GM12801 (cell line): ENCODE data around the gene PLAAT2.

Experiments used
- CTCF ChIP-seq: IDR thresholded peaks from one replicate; pipeline ENCODE4 v1.5.1; 2011; ENCODE audit warnings: control low read depth; ENCODE audit not compliant: insufficient read length; ENCODE audit errors: extremely low read depth

PLAAT2 gene

GRCh38 chr11:63558459-63559157, 4.6 kb downstream of the PLAAT2 start:
- TF ChIP-seq CTCF: no peak

GRCh38 chr11:63557570-63557969, 5.6 kb downstream of the PLAAT2 start:
- no peak for TF ChIP-seq CTCF

- TF ChIP-seq CTCF: no peak
Measured at GRCh38 chr11:63556404-63557013, 6.7 kb downstream of the PLAAT2 start.

GRCh38 chr11:63554877-63555223, 8.3 kb downstream of the PLAAT2 start:
- no peak for TF ChIP-seq CTCF

GRCh38 chr11:63553759-63554158, 9.4 kb downstream of the PLAAT2 start:
- no peak for TF ChIP-seq CTCF

GRCh38 chr11:63552921-63553320, 10.3 kb downstream of the PLAAT2 start:
- no peak for TF ChIP-seq CTCF

GRCh38 chr11:63551889-63552266, 11.3 kb downstream of the PLAAT2 start:
- TF ChIP-seq CTCF: no peak
